VCaP (cell line): ENCODE data around the gene HIVEP2.

Experiments used
- H3K27ac ChIP-seq: fragments of 450-650 bp; 2 replicates; pipeline ENCODE4 v1.5.1; 2017
- TF ChIP-seq, protein P1 (sequence below): fragments of 450-650 bp; conservative IDR thresholded peaks from 2 replicates; pipeline ENCODE4 v1.5.1; 2017; ENCODE audit warnings: mild to moderate bottlenecking, moderate library complexity

The HIVEP2 gene

DNA sequence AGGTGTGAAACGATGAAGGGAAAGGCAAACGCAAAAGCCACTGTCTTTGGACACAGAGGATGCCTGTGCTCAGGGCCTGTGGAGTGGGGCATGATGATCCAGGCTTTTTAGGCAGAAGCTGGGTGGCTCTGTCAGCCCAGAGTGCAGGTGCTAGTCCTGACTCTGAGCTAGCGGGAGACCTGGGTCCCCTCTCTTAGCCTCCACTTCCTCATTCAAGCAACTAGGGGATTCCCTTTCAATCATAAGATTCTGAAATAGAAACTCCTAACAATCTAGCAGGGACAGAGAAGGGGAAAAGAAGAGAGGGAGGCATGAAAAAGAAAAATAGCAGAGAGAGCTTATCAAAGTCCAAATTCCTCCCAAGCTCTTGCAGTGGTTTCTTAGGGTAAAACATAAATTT is 7.6 kb upstream of the HIVEP2 start:
- TF ChIP-seq, protein P1, sequence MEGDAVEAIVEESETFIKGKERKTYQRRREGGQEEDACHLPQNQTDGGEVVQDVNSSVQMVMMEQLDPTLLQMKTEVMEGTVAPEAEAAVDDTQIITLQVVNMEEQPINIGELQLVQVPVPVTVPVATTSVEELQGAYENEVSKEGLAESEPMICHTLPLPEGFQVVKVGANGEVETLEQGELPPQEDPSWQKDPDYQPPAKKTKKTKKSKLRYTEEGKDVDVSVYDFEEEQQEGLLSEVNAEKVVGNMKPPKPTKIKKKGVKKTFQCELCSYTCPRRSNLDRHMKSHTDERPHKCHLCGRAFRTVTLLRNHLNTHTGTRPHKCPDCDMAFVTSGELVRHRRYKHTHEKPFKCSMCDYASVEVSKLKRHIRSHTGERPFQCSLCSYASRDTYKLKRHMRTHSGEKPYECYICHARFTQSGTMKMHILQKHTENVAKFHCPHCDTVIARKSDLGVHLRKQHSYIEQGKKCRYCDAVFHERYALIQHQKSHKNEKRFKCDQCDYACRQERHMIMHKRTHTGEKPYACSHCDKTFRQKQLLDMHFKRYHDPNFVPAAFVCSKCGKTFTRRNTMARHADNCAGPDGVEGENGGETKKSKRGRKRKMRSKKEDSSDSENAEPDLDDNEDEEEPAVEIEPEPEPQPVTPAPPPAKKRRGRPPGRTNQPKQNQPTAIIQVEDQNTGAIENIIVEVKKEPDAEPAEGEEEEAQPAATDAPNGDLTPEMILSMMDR: no peak
- no peak overlapping the region; the same call in 1 of the 2 replicates for H3K27ac ChIP-seq

DNA sequence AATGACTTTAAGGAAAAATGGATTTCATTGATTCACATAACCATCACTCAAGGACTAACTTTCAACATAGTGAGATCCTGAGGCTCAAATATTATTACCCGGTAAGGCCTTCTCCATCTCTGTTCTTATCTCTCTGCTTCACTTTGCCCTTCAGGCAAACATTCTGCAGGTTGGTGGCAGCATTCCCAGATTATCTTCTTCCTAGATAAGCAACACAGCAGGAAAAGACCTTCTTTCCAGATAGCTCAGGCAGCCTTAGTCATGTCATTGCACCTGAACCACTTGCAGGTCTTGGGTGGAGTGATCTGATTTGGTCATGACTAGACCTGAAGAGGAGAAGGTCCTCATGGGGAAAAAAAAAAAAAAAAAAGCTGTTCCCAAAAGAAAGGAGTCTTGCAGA is 5.3 kb upstream of the HIVEP2 start:
- H3K27ac ChIP-seq: peak overlapping the region; percentile 31; the same call in 1 of the 2 replicates
- TF ChIP-seq, protein P1: no peak

DNA sequence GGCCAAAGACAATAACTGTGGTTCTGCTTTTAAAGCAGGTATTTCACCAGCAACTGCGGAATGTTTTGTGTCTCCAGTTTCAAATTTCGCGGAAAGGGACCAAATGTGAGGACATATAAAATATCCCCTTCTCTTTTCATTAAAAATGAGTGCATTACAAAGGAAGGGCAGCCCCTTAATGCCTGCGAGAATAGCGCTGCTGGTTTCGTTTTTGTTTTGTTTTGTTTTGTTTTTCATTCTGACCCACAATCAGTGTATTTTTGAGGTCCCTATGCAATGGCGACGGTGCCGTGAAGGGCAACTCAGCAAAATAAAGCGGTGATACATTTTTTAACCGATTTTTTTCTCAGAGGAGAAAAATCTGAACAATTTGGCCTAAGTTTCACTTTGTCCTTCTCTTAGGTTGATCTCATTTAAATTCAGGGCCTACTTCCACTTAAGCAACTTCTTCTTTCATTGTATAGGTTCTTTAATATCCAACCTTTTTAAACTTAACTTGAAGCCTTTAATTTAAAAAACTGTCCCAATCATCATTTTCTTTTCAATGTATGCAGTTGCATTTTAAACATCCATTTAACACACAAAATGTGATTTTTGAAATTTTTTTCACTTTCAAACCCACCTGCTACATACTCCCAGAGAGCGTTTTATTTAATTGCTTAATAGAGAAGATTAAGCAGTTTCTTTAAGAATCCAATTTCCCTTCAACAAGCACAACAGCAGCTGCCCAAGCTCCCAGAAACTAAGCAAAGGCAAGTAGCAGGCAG is 2.9 kb upstream of the HIVEP2 start:
- TF ChIP-seq, protein P1: no peak
- peak overlapping the region; percentile 97 for H3K27ac ChIP-seq

DNA sequence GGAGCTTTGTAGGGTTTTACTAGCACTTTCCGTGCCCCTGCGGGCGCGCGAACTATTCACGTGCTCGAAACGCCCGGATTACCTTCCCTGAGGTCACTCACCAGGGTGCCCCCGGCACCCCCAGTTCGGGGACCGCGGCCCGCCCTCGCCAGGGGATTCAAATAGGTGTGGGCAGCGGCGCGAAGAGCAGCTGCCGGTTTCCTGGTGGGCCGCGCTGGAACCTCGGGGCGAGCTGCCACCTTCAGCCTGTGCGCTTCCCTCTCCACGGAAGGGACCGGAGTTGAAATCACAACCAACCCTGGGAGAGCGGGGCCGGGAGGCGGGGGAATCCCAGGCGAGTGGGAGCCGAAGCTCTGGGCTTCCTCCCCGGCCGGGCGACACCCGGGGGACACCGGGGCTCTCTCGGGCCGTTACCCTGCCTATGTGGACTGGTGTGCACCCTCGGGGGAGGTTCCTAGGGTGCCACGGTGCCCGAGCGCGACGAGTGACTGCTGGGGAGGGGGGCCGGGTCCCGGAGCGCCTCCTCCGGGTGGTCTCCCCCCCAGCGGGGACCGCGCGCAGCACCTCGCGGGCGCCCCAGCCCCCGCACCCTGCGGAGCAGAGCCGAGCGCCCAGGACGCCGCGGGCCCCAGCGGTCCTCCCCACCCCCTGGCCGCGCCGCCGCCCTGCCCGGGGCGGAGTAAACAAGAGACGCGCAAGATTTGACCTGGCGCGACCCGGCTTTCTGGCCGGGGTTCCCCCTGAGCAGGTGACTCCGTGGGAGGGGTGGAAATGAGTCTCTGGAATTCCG is 2.1 kb upstream of the HIVEP2 start:
- peak overlapping the region; percentile 97 for H3K27ac ChIP-seq
- TF ChIP-seq, protein P1: no peak

DNA sequence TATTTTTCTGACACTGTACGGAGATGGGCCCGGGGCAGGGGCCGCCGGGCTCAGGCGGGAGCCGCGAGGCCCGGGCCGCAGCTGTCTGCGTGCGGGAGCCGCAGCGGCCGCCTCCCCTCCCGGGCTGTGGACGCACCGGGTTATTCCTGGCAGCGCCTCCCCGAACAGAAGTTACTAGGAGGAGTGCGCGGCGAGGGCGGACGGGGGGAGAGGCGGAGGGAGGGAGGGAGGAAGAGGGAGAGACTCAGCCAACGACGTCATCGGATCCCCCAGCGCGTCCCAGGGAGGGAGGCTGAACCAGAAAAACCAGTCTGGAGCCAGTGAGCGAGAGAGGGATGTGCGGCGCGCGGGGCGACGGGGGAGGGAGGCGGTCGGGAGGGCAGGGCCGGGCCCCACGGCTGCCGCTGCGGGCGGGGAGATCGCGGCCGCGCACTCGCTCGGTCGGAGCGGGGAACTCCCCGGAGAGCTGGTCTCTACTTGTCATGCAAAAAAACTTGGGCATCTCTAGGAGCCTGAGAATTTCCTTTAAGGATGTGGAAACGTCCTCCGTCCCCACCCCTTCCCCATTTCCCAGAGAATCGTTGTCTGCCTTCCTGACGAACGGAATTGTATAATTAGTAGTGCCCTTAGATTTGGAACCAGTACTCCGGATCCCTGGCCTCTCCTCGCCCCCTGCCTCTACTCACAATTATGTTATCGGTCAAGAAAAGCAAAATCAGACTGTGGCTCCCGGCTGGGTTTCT is 1.4 kb upstream of the HIVEP2 start:
- peak overlapping the region; percentile 97 for H3K27ac ChIP-seq
- TF ChIP-seq, protein P1: no peak

DNA sequence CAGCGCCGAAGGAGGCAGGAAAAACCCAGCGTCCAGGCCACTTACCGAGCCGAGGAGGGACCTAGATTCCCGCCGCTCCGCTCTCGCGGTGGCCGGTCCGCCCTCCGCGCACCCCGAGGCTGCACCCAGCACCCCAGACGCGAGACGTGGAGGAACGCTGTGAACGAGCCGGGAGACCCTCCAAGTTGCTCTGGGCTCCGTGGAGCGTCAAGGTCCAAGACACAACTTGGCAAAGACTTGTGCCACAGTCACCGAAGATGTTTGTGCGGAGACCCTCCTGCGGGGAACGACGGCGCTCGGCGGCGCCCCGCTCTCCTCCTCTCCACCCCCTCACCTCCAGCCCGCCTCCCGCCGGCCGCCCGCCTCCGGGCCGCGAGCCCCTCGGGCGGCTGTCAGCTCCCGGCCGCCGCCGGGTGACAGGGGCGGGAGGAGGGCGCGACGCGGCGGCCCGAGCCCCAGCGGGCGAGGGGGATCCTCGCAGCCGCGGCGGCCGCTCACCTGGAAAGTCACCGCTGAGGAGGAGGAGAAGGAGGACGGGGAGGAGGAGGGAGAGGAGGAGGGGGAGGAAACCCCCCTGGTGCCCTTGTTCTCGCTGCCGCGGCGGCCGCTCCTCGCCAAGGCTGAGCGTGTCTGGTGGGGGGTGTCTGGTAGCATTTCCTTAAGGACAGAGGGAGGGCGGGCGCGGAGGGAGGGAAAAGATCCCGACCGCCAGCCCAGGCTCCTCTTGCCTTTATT is 637 bp upstream of the HIVEP2 start:
- TF ChIP-seq, protein P1: no peak
- H3K27ac ChIP-seq: peak overlapping the region; percentile 97
